PC-3 (cell line): Measurements from ENCODE around the gene ZDHHC16.

Experiments used
- CTCF ChIP-seq: fragments of 300-600 bp; sonication (generic); conservative IDR thresholded peaks from 2 replicates; pipeline ENCODE4 v1.5.1; 2017; ENCODE audit warnings: antibody characterized with exemption, low read depth, mild to moderate bottlenecking, low read length
- EZH2 ChIP-seq: fragments of 300-600 bp; sonication (generic); IDR thresholded peaks from one replicate; pipeline ENCODE4 v1.6.1; 2017; ENCODE audit warnings: antibody characterized with exemption, mild to moderate bottlenecking, low read length; ENCODE audit not compliant: unreplicated experiment

GRCh38 chr10:97462309-97462708 is 16.3 kb downstream of the ZDHHC16 start:
- TF ChIP-seq CTCF (no peak), EZH2 (no peak)
